GM18858 (cell line): ENCODE measurements around the gene ZP2.
"Not testable (repeated sequence)": the region's sequence is repeated elsewhere in the genome, so short reads cannot be mapped to it uniquely, and the experiment has no call there.

Experiments used
- ATAC-seq: cut with Tn5 transposase; IDR thresholded peaks from one replicate; pipeline ENCODE4 v1.9.1; 2021; ENCODE audit not compliant: unreplicated experiment

ZP2 gene

DNA sequence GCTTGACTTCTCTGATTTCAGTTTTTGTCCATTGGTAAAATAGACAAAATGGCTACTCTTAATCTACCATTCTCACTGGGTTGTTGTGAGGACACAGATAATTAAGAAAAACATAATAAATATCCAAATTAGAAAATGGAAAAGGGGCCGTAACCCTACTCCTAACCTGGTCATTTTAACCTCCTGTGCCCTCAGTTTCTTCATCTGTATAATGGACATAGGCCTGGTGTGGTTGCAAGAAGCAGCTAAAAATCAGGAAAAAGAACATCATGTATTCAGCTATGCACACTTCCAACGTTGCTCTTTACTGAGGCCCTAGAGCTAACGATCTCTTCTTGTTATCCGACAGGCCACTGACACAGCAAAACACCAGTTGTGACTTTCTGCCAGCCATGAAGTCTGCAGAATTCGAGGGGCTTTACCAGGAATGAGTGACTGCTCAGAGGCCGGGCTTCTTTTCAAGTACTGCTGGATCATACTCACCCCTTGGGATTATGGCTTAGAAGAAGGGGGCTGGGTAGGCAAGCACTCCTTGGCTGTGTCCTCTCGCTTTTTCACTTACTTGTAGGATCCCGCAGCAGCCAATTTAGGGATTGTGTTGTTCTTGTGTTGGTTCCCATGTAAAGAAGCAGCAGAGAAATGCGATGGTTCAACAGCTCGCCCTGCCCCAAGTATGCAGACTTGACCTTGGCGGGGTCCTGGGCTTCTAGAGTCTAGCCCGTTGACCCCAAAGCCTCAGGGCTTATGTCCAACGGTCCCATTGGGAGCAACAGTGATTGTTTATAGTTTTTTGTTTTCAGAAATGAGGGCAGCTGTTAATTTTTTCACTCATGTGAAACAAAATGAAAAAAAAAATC, 32.0 kb downstream of the ZP2 start:
- no peak for ATAC-seq

DNA sequence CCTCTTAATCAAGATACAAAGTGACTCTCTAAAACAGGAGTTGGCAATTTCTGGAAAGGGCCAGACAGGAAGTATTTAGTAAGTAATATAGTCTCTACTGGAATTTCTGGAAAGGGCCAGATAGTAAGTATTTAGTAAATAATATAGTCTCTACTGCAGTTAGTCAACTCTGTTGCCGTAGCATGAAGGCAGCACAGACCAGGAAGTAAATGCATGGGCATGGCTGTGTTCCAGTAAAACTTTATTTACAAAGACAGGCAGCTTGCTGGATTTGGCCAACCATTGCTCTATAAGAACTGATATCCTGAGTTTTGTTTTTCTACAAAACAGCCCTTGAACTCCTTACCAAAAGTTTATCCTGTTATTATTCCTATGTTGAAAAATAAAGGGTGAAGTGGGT, 36.0 kb downstream of the ZP2 start:
- no peak for ATAC-seq

DNA sequence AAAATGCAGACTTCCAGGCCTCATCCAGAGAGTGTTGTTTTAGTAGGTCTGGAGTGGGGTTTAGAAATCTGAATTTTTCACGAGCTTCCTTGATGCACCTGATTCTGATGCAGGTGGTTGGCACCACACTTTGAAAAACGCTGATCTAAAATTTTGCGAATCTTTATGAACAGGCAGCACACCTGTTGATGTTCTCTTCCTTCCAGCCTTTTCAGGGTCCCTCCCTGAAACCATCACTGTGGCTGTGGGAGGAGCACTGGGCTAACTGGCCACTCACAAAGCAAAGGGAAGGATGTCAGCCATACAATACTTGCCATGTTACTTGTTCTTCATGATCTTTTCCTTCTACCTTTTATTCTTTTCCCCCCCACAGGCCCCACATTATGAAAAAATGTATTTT, 38.7 kb downstream of the ZP2 start:
- no peak for ATAC-seq

DNA sequence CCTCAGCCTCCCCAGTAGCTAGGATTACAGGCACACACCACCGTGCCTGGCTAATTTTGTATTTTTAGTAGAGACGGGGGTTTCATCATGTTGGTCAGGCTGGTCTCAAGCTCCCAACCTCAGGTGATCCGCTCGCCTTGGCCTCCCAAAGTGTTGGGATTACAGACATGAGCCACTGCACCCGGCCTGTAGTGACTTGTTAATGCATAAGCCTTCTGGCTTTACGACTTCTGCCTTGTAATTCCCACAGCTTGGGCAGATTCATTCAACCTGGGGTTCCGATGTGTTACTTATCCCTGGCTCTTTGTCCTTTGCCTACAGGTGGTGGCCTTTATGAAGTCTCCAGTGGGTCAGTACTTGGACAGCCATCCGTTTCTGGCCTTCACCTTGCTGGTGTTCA, 41.3 kb downstream of the ZP2 start:
- ATAC-seq, result not testable (repeated sequence)

DNA sequence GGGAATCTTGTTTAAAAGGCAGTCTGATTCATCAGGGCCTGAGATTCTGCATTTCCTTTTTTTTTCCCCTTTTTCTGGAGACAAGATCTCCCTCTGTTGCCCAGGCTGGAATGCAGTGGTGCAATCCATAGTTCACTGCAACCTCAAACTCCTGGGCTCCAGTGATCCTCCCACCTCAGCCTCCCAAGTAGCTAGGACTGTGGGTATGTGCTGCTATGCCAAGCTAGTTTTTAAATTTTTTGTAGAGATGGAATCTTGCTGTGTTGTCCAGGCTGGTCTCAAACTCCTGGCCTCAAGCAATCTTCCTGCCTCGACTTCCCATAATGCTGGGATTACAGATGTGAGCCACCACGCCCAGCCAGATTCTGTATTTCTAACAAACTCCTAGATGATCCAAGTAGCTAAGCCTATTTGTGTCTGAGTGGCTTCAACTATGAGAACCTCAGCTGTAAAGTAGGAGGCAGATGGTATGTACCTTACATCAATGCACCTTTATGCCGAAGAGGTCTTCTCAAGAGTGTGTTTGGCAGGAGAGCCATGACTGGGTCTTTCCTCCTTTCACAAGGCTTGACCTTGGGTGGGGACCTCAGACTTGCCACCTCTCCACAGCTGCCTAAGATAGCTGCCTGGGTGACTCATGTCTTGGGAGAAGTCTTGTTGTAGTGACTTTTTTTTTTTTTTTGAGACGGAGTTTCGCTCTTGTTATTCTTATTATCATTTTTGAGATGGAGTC, 42.0 kb downstream of the ZP2 start:
- no peak for ATAC-seq

DNA sequence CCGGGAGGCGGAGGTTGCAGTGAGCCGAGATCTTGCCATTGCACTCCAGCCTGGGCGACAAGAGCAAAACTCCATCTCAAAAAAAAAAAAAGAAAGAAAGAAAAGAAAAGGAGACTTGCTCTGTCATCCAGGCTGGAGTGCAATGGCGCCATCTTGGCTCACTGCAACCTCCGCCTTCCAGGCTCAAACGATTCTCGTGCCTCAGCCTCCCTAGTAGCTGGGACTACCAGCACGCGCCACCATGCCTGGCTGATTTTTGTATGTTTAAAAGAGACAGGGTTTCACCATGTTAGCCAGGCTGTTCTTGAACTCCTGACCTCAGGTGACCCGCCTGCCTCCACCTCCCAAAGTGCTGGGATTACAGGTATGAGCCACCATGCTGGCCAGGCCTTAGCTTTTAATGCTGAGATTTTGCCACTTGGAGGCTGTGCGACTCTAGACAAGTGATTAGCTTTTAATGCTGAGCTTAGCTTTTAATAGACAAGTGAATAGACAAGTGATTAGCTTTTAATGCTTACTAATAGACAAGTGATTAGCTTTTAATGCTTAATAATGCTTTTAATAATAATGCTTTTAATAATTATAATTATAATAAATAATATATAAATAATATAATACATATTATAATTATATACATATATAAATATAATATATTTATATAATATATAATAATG, 43.3 kb downstream of the ZP2 start:
- no peak for ATAC-seq

DNA sequence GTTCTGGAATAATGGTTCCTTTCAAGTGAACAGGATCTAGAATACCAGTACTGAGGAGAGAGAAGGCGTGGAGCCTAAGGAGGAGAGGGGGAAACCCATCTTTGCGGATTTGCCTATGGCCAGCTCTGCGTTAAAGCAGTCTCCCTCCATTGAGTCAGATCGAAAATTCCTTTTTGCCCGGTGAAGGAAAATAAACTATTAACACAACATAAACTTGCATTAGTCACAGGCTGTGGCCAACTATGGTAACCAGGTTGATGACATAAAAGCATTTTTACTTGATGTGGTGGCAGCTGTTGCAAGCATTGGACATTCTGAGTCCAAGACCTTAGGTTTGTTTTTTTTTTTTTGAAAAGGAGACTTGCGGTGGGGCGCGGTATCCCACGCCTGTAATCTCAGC, 44.0 kb downstream of the ZP2 start:
- ATAC-seq, result no peak

DNA sequence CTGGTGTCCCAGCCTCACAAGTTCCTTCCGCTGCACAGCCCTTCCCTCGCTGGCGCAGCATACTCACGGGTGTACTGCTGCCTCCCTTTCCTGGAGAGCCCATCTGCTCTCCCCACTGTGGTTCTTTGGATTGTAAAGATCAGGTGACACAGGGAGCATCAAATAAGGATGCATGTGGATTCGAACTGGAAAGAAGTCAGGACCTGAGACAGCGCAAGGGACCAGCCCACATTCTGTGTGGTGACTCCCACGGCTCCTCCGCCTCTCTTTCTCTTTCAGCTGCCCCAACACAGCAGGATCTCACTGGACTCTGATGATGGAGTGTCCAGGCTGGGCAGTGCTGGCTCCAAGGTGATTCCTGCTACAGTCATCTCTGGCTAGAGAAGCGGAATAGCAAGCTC, 44.8 kb downstream of the ZP2 start:
- ATAC-seq, result no peak

DNA sequence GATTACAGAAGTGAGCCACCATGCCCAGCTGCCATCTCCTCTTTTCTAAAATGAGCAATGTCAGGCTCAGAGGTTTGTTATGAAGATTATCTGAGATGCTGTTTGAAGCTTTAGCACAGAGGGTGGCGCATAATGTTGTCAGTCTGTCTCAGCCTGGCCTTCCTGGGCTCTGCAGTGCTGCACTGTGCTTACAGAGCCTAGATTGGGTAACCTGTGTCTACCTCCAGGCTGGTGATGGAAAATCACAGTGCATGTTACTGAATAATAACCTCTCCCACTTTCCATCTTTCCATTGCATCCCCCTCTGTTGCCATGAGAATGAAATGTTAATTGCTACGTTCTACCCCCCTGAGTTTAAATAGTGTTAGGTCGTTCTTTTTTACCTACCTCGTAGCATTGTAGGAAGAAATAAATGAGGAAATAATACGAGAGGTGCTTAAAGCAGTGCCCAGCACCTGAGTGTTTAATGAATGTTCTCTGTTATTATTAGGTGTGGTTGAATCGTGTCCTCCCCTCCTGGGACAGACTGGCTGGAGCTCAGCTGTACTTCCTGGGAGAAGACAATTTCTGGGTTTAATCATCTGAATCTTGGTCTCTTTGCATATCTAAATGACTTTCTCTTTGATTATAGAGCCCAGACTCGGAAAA, 46.7 kb downstream of the ZP2 start:
- ATAC-seq, result no peak

DNA sequence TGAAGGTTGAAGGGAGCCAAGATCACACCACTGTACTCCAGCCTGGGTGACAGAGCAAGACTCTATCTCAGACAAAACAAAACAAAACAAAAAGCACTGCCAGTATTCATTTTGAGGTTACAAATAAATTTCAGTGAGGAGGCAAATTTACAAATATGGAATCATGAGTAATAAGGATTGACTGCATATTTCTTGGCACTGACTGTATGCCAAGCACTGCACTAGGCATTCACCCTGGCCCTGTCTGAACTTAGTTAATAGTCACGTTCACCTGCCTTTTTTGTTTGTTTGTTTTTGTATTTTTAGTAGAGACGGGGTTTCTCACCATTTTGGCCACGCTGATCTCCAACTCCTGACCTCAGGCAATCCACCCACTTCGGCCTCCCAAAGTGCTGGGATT, 47.8 kb downstream of the ZP2 start:
- no peak for ATAC-seq

DNA sequence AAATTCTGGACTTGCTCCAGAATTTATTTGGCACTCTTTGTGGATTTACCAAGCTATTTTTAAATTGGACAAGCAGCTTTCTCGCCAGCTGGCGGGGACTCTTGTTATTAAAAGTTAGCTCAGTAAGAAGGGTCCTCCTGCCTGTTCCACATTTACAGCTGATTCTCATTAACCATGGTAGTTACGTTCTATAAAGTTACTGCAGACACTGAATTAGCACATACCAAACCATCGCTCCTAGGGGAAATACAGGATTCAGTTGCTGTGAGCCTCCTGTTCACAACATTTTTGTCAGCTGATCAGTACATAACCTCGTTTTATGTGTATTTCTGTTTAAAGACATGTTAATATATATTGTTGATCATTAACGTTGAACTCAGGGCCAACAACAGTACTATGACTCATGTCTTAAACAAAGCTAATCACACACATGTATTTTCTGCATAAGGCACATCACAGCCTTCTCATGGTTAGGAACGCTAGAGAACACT, 48.7 kb downstream of the ZP2 start:
- no peak for ATAC-seq

DNA sequence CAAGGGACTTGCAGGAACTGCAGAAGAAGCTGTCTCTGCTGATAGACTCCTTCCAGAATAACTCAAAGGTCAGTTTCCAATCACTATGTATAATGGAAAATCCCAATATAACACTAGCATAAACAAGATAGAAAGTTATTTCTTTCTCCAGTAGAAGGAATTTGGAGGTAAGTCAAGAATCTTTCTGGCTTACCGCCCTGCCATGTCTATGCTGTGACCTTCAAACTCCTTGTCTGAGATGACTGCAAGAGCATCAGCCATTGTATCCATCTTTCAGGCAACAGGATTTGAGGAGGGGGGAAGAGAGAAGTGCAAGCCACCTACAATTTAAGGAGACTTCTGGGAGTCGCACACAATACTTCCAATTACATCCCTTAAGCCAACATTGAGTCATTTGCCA, 50.2 kb downstream of the ZP2 start:
- no peak for ATAC-seq

DNA sequence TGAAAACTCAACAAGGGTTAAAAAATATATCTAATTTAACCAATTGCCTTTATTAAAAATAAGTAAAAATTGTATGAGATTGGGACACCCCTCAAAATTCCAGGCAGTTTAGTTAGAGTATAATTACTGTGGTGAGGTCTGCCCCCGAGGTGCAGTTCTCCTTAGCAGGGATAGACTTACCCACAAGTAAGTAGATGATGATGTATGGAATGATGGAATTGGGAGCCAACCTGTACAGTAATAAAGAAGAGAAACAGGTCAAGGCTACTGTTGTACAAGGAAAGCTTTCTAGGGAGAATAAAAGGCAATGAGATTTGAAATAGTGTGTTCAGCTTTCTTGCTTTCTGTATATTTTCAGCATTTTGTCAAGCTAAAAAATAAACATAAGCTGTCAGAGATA, 51.1 kb downstream of the ZP2 start:
- ATAC-seq, result no peak

DNA sequence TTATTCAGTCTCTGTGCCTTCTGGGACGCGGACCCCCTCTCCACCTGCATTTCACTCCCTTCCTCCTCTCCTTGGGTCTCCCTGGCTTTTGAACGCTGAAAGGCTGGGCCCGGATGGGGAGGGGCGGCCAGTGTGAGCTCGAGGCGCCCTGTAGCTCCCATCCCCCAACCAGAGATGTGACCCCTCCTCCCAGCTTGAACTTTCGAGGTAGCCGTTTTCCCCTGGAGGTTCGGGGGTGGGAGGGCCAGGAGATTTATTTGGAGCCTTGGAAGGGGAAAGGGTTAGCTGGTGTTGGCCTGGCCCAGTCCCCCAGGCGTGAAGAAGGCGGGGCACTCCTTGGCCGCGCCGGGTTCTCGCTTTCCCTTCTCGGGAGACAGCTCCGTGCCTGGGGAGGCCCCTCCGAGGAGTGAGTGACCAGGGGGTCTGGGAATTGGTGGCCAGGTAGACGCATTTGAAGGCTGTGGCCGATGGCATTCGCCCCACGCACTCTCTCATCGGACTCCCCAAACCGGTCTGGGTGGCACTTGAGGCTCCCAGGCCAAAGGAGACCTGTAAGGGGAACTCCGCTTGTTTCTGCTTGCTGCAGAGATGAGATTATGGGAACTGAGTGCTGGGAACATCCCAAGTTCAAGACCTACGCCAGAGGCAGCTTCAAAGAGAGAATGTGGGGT, 52.0 kb downstream of the ZP2 start:
- ATAC-seq, result no peak

DNA sequence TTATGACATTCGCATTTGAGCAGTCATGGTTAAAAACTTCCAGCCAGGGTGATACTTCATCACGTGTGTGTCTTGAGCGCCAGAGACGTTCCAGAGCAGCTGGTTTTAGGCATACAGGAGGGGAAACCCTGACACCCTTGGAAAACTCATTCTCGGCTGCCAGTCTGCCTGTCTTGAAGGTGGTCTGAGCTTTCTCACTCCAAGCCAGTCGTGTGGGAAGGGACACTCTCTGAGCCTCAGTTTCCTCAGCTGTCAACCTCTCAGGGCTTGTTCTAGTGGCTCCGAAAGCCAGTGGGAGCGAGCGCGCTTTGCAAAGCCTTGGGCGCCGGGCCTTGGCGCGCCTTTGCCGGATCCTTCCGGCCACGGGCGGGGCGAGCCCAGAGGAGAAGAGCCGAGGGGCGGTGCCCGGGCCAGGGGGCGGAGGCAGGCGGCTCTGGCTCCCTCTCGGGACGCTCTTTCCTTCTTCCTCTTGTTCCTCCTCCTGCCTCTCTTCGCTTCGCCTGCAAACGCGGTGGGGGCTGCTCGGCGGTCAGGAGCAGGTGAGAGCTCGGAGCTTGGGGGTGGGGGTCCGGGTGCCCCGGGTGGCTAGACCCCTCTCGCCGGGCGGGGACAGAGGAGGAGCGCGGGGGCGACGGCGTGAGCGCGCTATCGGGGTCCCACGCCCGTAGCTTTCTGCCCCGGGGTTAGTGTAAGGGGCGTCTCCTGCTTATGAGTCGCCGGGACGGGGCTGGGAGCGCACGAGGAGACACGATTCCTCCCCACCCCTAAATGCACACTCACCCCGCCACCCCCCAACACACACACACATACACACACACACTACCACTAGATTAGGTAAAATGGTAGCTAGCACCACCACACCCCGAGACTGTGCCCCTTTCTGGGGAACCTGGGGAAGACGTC, 52.9 kb downstream of the ZP2 start, which contains the start of gene LDAF1:
Gene LDAF1 (plus strand): TSS at position 467 of the 903 bp plus-strand sequence. CDS start 2,509 bp downstream, outside the sequence.
- no peak for ATAC-seq

DNA sequence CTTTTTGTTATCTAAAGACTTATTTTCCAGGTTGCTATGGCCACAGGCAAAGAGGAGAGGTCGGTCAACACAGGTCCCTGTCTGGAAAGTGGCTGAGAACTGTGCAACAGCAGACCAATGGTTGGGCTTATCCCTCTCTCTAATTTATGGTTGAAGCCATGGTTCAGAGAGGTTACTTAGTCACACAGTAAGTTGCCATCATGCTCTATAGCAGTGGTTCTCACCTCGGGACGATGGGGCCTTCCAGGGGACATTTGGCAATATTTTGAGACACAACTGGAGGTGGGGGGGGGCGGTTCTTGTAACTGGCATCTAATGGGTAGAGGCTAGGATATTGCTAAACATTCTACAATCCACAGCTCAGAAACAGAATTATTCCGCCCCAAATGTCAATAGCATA, 53.7 kb downstream of the ZP2 start:
- no peak for ATAC-seq

DNA sequence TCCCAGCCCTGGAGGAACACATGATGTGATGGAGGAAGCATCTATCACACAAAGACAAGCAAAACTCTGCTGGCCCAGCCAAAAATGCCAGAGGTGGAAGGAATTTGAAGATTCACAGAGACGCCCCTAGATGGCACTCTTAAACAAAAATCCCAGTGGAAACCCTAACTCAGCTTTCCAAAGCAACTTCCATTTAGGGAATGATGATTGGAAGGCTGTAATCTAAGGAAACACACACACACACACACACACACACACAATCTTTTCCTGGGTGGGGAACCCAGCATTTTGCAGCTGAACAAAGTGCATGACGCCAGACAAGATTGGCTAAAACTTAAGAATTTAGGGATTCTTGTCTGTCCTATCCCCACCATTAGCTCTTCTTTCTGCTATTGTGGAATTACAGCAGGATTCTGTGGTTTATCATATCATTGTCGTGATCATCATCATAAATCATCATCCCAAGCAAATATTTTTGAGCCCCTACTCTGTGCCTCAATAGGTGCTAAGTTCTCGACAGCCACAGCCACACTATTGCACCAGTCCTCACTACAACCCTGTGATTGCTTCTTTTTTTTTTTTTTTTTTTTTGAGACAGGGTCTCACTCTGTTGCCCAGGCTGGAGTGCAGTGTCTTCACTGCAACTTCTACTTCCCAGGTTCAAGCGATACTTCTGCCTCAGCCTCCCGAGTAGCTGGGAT, 54.5 kb downstream of the ZP2 start:
- no peak for ATAC-seq

DNA sequence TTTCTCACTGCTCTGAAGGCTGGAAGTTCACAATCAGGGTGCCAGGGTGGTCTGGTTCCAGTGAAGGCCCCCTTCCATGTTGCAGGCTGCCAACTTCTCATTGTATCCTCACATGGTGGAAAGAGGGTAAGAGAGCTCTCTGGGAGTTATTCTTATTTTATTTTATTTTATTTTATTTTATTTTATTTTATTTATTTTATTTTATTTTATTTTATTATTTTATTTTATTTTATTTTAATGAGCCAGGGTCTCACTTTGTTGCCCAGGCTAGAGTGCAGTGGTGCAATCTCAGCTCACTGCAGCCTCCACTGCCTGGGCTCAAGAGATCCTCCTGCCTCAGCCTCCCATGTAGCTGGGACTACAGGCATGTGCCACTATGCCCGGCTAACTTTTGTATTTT, 55.4 kb downstream of the ZP2 start:
- ATAC-seq, result not testable (repeated sequence)
